SIG-M5 (cell line): ENCODE data around the gene FOXD4L3.
"Not testable (repeated sequence)": the region's sequence is repeated elsewhere in the genome, so short reads cannot be mapped to it uniquely, and the experiment has no call there.

Source experiments
- DNase-seq: peaks from one replicate; lab custom pipeline; 2025; lab: John Stamatoyannopoulos, UW

Gene FOXD4L3

GRCh38 chr9:68302567-68302966 is at the start of gene FOXD4L3:
TSS of gene FOXD4L3 (plus strand) at chr9:68302867. CDS start at chr9:68302952, 85 bp downstream.
- not testable (repeated sequence) for DNase-seq

- not testable (repeated sequence) for DNase-seq
Observed at GRCh38 chr9:68281041-68281440, 21.6 kb upstream of the FOXD4L3 start.

DNA sequence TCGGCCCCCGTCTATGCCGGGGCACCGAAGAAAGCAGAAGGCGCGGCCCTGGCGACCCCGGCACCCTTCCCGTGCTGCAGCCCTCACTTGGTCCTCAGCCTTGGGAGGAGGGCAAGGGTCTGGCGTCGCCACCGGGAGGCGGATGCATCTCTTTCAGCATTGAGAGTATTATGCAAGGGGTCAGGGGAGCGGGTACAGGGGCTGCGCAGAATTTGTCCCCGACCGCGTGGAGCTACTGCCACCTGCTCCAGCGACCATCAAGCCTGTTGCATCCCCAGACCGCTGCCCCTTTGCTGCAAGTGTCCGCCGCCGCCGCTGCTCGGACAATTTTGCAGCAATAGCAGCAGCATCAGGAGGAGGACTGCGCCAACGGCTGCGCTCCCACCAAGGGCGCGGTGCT is 1.1 kb downstream of the FOXD4L3 start:
- not testable (repeated sequence) for DNase-seq

GRCh38 chr9:68304212-68304611 is 1.5 kb downstream of the FOXD4L3 start:
- not testable (repeated sequence) for DNase-seq

GRCh38 chr9:68304777-68305176 is 2.1 kb downstream of the FOXD4L3 start:
- not testable (repeated sequence) for DNase-seq

- DNase-seq, result not testable (repeated sequence)
Observed at GRCh38 chr9:68305680-68306285, 3.1 kb downstream of the FOXD4L3 start.

DNA sequence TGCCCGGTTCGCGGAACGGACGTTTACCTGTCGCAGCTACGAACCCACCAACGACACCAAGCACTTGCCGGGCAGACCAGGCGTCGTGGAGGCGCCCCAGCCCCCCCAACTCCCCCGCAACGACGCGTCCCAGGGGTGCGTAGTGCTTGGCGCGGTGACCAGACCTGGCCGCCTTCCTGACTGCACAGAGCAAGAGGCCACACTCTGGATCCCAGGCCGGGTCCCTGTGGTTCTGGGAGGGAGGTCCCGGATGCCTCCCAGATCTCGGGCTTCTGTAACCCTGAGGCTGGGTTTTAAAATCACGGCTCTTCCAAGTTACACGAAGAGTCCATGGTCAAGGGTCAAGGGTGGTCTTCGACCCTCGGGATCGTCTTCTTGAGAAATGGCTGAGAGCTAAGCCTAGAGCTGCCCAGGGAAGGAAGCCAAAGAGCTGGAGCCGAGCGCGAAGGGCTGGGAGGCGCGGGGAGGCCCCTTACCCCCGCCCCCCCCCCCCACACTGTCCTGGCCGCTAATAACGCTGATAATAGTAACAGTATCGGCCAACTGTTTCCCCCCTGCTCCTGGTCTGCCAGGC is 3.8 kb downstream of the FOXD4L3 start:
- DNase-seq, result not testable (repeated sequence)

GRCh38 chr9:68307127-68307526 is 4.5 kb downstream of the FOXD4L3 start:
- DNase-seq, result not testable (repeated sequence)

GRCh38 chr9:68307654-68308053 is 5.0 kb downstream of the FOXD4L3 start:
- not testable (repeated sequence) for DNase-seq

GRCh38 chr9:68311208-68311607 is 8.5 kb downstream of the FOXD4L3 start:
- DNase-seq, result not testable (repeated sequence)

DNA sequence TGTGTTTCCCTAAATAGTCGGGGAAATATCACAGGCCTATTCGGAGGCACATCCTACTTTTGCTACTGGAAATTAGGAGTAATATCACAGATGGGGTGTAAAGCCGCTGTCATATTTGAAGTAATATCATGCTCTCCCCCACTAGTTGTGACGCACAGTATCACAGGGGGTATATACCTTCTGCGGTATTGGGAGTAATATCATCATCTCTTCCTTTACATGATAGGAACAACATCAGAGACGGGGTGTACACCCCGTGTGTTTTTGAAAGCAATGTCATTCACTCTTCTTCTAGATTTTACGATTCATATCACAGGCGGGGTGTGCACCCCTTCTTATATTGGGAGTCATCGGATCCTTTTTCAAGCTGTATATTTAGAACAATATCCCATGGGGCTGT is 15.5 kb downstream of the FOXD4L3 start:
- not testable (repeated sequence) for DNase-seq

DNA sequence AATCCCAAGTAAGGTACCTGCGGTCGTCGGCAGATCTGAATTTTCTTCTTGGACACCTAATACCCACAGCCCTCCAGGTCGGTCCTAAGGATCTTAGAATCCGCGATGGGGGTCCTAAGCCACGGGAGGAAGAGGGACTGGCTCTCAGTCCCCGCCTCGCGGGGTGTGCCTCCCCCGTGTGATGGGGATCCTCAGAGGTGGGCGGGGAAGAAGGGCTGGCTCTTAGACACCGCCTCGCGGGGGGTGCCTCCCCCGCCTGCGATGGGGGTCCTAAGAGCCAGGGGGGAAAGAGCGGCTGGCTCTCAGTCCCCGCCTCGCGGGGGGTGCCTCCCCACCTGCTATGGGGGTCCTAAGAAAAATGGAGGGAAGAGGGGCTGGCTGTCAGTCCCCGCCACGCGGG is 21.1 kb downstream of the FOXD4L3 start:
- DNase-seq, result not testable (repeated sequence)

DNA sequence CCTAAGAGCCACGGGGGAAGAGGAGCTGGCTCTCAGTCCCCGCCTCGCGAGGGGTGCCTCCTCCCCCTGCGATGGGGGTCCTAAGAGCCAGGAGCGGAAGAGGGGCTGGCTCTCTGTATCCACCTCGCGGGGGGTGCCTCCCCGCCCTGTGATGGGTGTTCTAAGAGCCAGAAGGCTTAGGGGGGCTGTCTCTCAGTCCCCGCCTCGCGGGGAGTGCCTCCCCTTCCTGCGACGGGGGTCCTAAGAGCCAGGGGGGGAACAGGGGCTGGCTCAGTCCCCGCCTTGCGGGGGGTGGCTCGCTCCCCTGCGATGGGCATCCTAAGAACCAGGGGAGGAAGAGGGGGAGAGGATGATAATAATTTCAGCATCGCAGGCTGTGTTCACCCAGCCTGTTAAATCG is 21.9 kb downstream of the FOXD4L3 start:
- DNase-seq, result not testable (repeated sequence)

DNA sequence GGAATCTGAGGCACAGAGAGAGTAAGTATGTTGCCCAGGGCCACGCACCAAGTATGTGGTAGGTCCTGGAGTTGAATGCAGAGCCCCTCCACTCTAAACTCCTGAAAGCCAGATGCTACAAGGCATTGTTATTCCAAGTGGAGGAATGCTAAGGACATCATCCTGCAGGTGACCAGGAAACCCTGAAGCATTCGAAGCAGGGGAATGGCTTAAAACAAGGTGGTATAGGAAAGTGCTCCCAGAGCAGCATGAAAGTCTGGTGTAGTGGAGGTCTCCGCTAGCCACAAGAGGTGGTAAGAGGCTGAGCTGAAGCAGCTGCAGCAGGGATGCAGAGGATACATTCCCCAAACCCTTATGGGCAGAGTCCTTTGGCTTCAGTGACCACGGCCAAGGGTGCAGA is 26.4 kb downstream of the FOXD4L3 start:
- DNase-seq, result not testable (repeated sequence)

DNA sequence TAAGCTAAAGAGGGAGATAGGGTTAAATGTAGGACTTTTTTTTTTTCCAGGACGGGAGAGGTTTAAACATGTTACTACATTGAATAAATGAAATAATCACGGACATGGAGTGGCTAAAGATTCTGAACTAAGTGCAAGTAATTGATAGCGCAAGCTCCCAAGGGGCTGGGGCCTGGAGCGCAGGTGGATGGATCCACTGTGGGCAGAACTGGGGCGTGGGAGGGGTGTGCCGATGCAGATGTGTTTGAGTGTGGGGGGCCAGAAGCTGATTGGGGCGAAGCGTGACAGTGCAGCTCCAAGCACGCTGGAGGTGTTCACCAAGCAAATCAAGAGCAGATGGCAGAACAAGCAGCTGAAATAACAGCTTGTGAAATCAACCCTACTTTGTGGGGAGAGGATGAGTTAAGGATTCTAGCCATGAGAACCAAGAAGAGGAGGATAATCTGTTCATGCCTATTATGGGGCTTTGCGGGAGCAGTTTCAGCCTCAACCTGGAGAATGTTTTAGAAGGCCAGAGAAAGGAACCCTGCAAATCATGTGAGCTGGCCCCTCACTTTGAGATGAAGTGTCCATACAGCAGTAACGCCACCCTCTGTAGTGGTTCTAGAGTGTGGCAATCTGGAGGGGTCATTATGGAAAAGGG is 28.0 kb downstream of the FOXD4L3 start:
- not testable (repeated sequence) for DNase-seq

DNA sequence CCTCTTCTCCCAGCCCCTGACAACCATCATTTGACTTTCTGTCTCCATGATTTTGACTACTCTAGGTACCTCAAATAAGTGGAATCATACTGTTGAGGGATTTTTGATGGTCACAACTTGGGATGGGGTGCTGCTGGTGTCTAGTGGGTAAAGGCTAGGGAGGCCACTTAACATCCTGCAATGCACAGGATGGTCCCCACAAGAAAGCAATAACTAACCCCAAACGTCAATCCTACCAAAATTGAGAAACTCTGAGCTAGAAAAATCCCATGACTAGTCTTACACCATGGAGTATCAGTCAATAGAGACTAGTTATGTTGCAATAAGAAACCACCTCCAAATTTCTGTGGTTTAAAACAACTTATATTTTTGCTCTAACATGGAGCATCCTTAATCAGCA is 29.5 kb downstream of the FOXD4L3 start:
- DNase-seq, result not testable (repeated sequence)

DNA sequence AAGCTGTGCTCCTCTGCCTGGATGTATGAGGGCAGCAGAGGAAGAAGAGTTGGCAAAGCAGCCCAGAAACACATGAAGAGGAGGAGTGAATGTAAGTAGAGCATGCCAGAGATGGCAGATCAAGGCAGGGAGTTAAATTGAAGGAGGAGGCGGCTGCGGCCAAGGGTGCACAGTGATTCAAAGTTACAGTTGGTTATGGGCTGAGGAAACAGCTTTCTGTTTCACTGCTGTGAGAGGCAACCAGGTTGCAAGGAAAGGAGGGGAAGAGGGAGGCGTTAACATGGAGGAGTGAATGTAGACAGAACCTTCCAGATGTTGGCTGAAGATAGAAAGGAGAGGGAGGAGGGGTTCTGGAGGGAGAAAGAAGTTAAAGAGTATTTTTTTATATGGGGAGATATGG is 33.3 kb downstream of the FOXD4L3 start:
- not testable (repeated sequence) for DNase-seq

DNA sequence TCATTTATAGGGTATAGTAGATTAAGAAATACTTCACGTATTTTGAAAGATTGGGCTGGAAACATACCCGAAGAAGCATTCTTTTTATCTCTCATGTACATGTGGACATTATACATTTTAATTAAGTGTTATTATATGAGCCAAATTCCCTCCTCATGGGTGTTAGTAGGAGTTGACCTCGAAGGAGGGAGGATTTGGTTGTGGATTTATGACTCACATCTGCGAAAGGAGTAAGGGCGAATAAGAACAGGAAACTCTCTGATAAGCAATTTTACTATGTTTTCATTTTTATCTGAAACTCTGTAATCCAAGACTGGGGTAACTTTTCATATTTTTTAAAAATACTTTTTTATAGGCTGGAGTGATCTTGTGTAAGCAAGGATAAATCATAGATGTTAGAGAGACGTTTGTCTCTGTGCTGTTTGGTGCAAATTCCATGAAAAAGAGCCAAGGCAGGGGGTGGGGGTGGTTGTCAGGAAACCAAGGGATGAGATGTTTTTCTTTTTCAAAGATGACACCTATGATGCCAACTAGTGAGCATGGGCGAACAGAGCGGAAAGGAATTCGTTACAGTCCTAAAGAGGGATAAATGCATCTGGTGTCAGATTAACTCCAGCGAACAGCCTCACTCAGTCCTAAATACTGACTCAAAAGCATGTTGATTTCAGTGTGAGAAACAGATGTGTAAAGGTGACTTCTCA is 34.1 kb downstream of the FOXD4L3 start:
- DNase-seq, result not testable (repeated sequence)

GRCh38 chr9:68338000-68338399 is 35.3 kb downstream of the FOXD4L3 start:
- DNase-seq, result not testable (repeated sequence)

- not testable (repeated sequence) for DNase-seq
Observed at GRCh38 chr9:68342265-68343025, 39.8 kb downstream of the FOXD4L3 start.

DNA sequence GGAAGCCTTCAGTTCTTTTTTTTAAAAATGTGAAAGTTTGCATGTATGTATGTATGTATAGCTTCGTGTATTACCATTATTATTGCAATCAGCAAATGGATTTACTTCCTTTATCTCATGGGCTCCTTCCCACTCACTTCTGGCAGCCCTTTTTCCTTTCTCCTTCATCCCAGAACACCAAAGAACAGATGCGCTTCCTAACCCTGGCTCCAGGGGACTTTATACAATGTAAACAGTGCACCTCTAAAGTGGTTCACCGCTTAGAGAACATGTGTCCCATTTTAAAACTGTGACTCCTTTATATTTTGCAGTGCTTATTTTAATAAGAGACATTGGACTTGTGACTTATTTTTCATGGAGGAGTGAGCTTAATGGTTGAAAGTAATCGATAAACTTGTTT is 40.6 kb downstream of the FOXD4L3 start:
- DNase-seq, result not testable (repeated sequence)

DNA sequence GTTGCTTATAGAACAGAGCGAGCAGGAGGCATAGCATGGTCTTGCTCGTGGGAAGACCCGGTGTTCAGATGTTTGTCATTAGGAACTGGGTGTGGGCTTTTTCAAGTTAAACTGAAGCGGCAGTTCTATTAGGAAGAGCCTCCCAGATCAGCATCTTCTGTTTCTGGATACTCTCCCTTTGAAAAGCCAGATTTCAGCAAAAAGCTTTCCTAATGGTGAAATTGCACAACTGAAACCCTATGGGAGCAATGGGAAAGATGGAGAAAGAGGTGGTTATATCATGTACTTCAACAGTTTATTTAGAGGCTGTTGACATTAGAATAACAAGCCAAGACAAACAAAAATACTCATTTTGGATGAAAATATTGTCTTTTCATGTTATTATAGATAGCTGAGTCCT is 41.3 kb downstream of the FOXD4L3 start:
- not testable (repeated sequence) for DNase-seq
